ENCODE data around the gene CLTB. TPM values are rescaled to one million over a fixed set of nuclear protein-coding genes. Genes with fewer than 3 reads are reported as not detected.

CLTB gene
- total RNA-seq, 1 donor from 2014 or later: 38.1 TPM

DNA sequence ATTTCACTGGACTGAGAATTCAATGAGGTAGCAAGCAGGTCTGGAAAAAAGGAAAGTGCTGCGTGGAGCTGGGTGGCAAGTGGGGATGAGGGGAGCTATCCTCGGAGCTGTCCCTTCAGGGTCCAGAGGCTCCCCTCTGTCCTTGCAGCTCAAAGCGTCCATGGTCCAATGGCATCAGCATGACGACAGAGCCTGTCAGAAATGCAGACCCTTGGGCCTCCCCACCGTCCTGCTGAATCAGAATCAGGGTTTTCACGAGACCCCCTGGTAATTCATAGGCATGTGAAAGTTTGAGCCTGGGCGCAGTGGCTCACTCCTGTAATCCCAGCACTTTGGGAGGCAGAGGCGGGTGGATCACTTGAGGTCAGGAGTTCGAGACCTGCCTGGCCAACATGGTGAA, 22.2 kb downstream of the CLTB start:
- Mint-ChIP-seq H3K9me3 (no peaks in the 10 kb centered on the region), H3K4me1 (ENCODE audit: unreplicated experiment) (peaks cover 11% of the 10 kb centered on the region)

DNA sequence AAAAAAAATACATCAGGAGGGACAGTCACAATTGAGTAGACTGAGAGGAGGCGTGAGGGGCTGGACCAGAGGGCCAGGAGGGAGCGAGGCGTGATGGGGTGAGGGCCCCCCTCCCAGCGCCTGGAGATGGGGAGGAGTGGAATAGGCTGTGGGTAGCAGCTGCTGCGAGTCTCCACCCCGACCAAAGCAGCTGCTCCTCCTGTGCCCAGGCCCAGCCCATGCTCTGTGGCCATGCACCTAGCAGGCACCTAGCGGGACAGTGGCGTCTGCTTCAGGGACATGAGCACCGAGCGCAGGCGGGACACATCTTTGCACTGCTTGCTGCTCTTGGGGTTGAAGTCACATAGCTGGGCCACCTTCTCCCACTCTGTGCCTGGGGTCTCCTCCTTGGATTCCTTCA, 23.8 kb downstream of the CLTB start:
- H3K27ac Mint-ChIP-seq: no peak overlapping the region
- peaks cover 11% of the 10 kb centered on the region for H3K4me1 Mint-ChIP-seq (ENCODE audit: unreplicated experiment)
- peaks cover 5% of the 10 kb centered on the region for H3K36me3 Mint-ChIP-seq
- no peak for DNase-seq (ENCODE audit: extremely low spot score, unreplicated experiment)
- no peaks in the 10 kb centered on the region for H3K27me3 Mint-ChIP-seq
- no peaks in the 10 kb centered on the region for H3K9me3 Mint-ChIP-seq
- TF ChIP-seq, protein P1, sequence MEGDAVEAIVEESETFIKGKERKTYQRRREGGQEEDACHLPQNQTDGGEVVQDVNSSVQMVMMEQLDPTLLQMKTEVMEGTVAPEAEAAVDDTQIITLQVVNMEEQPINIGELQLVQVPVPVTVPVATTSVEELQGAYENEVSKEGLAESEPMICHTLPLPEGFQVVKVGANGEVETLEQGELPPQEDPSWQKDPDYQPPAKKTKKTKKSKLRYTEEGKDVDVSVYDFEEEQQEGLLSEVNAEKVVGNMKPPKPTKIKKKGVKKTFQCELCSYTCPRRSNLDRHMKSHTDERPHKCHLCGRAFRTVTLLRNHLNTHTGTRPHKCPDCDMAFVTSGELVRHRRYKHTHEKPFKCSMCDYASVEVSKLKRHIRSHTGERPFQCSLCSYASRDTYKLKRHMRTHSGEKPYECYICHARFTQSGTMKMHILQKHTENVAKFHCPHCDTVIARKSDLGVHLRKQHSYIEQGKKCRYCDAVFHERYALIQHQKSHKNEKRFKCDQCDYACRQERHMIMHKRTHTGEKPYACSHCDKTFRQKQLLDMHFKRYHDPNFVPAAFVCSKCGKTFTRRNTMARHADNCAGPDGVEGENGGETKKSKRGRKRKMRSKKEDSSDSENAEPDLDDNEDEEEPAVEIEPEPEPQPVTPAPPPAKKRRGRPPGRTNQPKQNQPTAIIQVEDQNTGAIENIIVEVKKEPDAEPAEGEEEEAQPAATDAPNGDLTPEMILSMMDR (conservative IDR thresholded peaks at IDR 0.05): no peak
- H3K4me3 Mint-ChIP-seq: no peak overlapping the region

More for the DNA sequence above, 22.2 kb downstream of the CLTB start:
- peaks cover 11% of the 10 kb centered on the region for H3K36me3 Mint-ChIP-seq
- TF ChIP-seq, protein P1 (conservative IDR thresholded peaks at IDR 0.05): no peak
- H3K27me3 Mint-ChIP-seq: no peaks in the 10 kb centered on the region
- H3K4me3 Mint-ChIP-seq: no peak overlapping the region
- no peak for DNase-seq (ENCODE audit: extremely low spot score, unreplicated experiment)
- no peak overlapping the region for H3K27ac Mint-ChIP-seq

DNA sequence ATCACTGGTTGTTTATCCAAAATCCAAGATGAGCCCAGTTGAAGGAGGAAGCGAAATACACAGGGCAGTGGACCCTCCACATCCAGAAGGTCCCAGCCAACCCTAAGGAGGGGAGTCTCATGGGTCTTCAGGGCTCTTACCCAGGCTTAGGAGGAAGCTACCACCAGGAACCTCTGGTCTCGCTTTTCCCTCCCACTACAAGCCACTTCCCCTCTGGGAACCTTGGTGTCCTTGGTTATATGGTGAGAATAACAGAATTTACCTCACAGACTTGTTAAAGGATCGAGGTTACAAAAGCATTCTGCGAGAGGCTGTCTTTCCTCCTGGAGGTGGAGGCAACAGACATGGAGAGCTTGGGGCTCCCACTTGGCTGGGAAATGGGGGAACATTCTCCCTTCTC, 24.3 kb downstream of the CLTB start:
- TF ChIP-seq, protein P1 (conservative IDR thresholded peaks at IDR 0.05): no peak
- H3K9me3 Mint-ChIP-seq: no peaks in the 10 kb centered on the region
- DNase-seq (ENCODE audit: extremely low spot score, unreplicated experiment): no peak
- H3K4me1 Mint-ChIP-seq (ENCODE audit: unreplicated experiment): peaks cover 10% of the 10 kb centered on the region
- H3K27me3 Mint-ChIP-seq: no peaks in the 10 kb centered on the region
- H3K4me3 Mint-ChIP-seq: no peak overlapping the region
- peaks cover 5% of the 10 kb centered on the region for H3K36me3 Mint-ChIP-seq
- H3K27ac Mint-ChIP-seq: no peak overlapping the region

DNA sequence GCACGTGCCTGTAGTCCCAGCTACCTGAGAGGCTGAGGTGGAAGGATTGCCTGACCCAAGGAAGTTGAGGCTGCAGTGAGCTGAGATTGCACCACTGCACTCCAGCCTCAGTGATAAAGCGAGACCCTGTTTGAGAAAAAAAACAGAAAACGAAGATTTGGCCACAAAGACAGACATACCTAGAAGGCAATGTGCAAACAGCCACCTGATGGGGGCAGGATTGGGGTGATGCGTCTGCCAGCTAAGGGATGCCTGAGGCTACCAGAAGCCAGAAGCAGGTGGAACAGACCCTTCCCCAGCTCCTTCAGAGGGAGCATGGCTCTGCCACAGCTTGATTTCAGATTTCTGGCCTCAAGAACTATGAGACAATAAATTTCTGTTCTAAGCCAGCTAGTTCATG, 24.9 kb downstream of the CLTB start:
- H3K4me1 Mint-ChIP-seq (ENCODE audit: unreplicated experiment): peaks cover 9% of the 10 kb centered on the region
- H3K4me3 Mint-ChIP-seq: no peak overlapping the region
- DNase-seq (ENCODE audit: extremely low spot score, unreplicated experiment): no peak
- TF ChIP-seq, protein P1 (conservative IDR thresholded peaks at IDR 0.05): no peak
- H3K9me3 Mint-ChIP-seq: no peaks in the 10 kb centered on the region
- H3K27ac Mint-ChIP-seq: no peak overlapping the region
- H3K36me3 Mint-ChIP-seq: peaks cover 5% of the 10 kb centered on the region
- no peaks in the 10 kb centered on the region for H3K27me3 Mint-ChIP-seq

DNA sequence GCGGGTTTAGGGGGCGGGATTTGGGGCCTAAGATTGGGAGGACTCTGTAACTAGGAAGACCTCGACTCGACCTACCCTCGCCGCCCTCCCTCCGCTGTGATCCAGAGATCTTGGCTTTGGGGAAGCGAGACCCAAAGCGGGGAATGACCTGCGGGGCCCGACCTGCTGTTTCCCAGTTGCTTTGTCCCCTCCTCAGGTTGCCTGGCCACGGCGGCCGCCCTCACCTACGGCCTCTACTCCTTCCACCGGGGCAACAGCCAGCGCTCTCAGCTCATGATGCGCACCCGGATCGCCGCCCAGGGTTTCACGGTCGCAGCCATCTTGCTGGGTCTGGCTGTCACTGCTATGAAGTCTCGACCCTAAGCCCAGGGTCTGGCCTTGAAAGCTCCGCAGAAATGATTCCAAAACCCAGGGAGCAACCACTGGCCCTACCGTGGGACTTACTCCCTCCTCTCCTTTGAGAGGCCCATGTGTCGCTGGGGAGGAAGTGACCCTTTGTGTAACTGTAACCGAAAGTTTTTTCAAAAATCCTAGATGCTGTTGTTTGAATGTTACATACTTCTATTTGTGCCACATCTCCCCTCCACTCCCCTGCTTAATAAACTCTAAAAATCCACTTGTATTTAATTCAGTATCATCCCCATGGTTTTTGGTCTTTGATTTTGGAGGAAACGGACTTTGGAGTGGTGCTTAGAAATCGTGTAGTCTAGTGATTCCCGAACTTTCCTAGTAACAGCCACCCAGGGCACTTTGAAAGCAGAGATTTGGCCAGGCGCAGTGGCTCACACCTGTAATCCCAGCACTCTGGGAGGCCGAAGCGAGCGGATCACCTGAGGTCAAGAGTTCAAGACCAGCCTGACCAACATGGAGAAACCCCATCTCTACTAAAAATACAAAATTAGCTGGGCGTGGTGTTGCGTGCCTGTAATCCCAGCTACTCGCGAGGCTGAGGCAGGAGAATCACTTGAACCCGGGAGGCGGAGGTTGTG, 26.9 kb downstream of the CLTB start:
- no peak for DNase-seq (ENCODE audit: extremely low spot score, unreplicated experiment)
- TF ChIP-seq, protein P1 (conservative IDR thresholded peaks at IDR 0.05): no peak
- Mint-ChIP-seq H3K9me3 (no peaks in the 10 kb centered on the region), H3K36me3 (peaks cover 15% of the 10 kb centered on the region), H3K27me3 (no peaks in the 10 kb centered on the region), H3K27ac (peak overlapping the region; percentile 100), H3K4me1 (ENCODE audit: unreplicated experiment) (peaks cover 11% of the 10 kb centered on the region), H3K4me3 (peak overlapping the region; percentile 100)
